RWPE2 (cell line): ENCODE measurements around the gene SPTB.

ENCODE experiments used
- ATAC-seq: fragments of 200-7000 bp; cut with Tn5 transposase; 3 replicates; pipeline ENCODE4 v1.9.1; 2021; ENCODE audit warnings: low read depth
- DNase-seq: peaks from one replicate; pipeline ENCODE4 v3.0.0-alpha.2; 2020; ENCODE audit warnings: low spot score
- H3K27ac ChIP-seq: fragments of 450-650 bp; 2 replicates; pipeline ENCODE4 v1.5.1; 2017; ENCODE audit warnings: mild to moderate bottlenecking; ENCODE audit not compliant: poor library complexity, severe bottlenecking
- H3K27me3 ChIP-seq: fragments of 250-450 bp; sonication (Bioruptor Pico); 2 replicates; pipeline ENCODE4 v1.5.1; 2021; ENCODE audit warnings: mild to moderate bottlenecking, moderate library complexity; ENCODE audit not compliant: insufficient read depth, poor library complexity, severe bottlenecking
- H3K36me3 ChIP-seq: fragments of 250-450 bp; sonication (Bioruptor Pico); 2 replicates; pipeline ENCODE4 v1.5.1; 2020; ENCODE audit warnings: low read depth, mild to moderate bottlenecking, moderate library complexity
- H3K4me1 ChIP-seq: fragments of 250-450 bp; sonication (Bioruptor Pico); 2 replicates; pipeline ENCODE4 v1.5.1; 2021; ENCODE audit warnings: mild to moderate bottlenecking, moderate library complexity; ENCODE audit not compliant: insufficient read depth, poor library complexity, severe bottlenecking
- H3K4me3 ChIP-seq: fragments of 250-450 bp; sonication (Bioruptor Pico); 2 replicates; pipeline ENCODE4 v1.5.1; 2021; ENCODE audit warnings: mild to moderate bottlenecking, moderate library complexity; ENCODE audit not compliant: severe bottlenecking
- H3K9me3 ChIP-seq: fragments of 250-450 bp; sonication (Bioruptor Pico); 2 replicates; pipeline ENCODE4 v1.5.1; 2021; ENCODE audit warnings: mild to moderate bottlenecking, moderate library complexity; ENCODE audit not compliant: severe bottlenecking
- CTCF ChIP-seq: fragments of 450-650 bp; IDR thresholded peaks from one replicate; pipeline ENCODE4 v1.5.1; 2017; ENCODE audit warnings: mild to moderate bottlenecking, moderate library complexity; ENCODE audit not compliant: poor library complexity, severe bottlenecking

SPTB gene

DNA sequence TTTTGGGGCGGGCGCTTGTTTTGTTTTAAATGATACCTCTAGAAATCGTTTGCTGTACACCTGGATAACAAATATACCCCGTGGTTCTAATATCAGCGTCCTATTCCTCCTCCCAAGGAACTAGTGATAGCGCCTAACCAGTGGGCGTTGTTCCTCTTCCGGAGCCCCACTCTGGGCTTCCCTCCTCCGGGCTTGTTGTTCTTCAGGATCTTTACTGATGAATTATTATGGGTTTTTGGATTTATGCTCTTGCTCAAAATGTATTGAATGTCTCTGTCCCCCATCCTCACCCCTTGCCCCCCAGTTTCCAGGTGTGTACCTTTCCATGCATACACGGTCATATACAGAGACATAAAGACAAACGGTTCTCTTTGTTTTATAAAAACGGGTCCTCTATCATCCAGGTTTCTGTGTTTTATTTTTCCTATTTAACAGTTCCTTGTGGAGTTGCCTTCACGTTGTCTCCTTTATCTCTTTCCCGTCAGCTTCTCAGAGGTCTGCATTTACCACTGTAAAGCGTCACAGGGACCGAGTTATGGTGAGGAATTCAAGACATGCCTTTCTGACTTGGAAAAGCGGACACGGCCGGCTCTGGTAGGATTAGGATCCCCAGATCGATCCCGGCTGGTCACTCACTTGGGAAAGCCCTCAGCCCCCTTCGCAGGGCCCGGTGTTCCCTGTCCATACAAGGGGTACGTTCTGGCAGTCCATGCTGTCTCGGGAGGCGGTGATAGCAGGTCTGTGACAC lies 176.1 kb downstream of the SPTB start:
- H3K27ac ChIP-seq = peak overlapping the region; percentile 90

DNA sequence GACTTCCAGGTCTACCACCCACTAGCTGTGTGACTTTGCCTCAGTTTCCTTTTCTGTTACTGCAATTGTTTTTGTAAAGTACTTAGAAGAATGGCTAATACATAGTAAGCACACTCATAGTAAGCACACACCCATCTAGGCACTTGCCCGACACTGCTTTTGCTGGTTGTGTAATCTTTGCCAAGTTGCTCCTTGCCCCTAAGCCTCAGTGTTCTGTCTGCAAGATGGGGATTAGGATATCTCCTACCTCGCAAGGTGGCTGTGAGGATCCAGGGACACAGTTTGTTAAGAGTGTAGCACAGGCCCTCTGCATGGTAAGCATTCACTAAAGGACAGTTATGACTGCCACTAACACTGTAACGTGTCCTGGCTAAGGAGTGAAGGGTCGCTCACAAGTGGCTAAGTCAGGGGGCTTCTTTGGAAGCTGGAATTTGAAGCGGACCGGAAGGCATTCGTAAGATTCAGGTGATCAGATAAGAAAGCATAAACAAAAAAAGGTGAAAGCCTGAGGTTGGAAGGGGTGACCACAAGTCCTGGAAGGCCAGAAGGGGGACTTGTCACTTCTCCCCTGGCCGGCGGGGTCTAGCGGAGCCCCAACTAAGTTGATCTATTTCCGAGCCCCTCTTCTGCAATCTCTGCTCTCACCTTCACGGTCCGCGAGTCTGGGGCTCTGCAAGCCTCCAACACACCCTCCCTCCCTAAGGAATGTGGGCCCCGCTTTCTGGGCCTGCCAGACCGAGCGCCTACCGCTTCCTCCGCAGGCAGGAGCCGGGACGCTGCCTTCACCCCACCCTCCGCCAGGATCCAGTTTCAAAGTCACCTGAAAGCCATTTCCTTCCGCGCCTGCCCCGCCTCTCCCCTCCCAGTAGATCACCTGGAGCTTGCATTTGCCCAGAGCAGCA lies 177.0 kb downstream of the SPTB start:
- Histone ChIP-seq H3K36me3 (peaks cover 16% of the 10 kb centered on the region), H3K4me3 (peak overlapping the region; percentile 71), H3K27ac (peak overlapping the region; percentile 90), H3K4me1 (peaks cover 46% of the 10 kb centered on the region), H3K9me3 (no peaks in the 10 kb centered on the region), H3K27me3 (no peaks in the 10 kb centered on the region)
- ATAC-seq = peak; percentile 56
- DNase-seq = peak; percentile 92
- no peak for TF ChIP-seq CTCF

More for the DNA sequence above, 176.1 kb downstream of the SPTB start:
- no peaks in the 10 kb centered on the region for H3K27me3 ChIP-seq
- no peaks in the 10 kb centered on the region for H3K9me3 ChIP-seq
- TF ChIP-seq CTCF = no peak
- peaks cover 16% of the 10 kb centered on the region for H3K36me3 ChIP-seq
- peak overlapping the region; percentile 71 for H3K4me3 ChIP-seq
- no peak; the same call in 2 of the 3 replicates for ATAC-seq
- no peak for DNase-seq
- peaks cover 54% of the 10 kb centered on the region for H3K4me1 ChIP-seq

DNA sequence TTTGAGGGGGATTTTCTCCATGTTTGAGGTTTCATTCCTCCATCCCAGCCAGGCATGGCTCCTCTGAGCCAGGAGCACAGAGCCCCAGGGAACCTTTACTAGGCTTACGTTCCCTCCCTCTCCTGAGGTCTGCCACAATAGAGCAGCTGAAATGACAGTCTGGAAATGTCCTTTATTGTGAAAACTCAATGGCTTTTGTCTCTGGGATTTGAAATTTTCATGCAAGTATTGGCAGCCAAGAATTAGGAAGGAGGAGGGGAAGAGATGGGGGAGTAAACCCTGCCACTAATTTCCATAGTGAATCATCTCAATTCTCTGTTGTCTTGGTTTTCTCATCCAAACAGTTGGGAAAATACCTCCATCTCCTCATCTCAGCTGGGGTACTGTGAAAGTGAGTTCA lies 178.0 kb downstream of the SPTB start:
- H3K27me3 ChIP-seq = no peaks in the 10 kb centered on the region
- no peak for ATAC-seq
- H3K9me3 ChIP-seq = no peaks in the 10 kb centered on the region
- peaks cover 8% of the 10 kb centered on the region for H3K36me3 ChIP-seq
- H3K4me3 ChIP-seq = no peak overlapping the region
- peak; percentile 9 for DNase-seq
- H3K4me1 ChIP-seq = peaks cover 35% of the 10 kb centered on the region
- peak overlapping the region; percentile 90 for H3K27ac ChIP-seq
- TF ChIP-seq CTCF = no peak

DNA sequence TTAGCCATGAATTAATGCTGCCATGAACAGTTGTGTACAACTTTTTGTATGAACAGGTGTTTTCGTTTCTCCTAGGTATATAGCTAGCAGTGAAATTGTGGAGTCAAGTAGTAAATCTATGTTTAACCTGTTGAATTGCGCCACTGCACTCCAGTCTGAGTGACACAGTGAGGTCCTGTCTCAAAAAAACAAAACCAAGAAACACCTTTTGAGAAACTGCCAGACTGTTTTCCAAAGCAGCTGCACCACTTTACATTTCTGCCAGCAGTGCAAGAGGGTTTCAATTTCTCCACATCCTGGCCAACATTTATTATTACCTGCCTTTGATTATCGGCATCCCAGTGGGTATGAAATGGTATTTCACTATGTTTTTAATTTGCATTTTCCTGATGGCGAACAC lies 178.8 kb downstream of the SPTB start:
- Histone ChIP-seq H3K9me3 (no peaks in the 10 kb centered on the region), H3K27ac (no peak overlapping the region), H3K27me3 (no peaks in the 10 kb centered on the region), H3K36me3 (peaks cover under 1% of the 10 kb centered on the region; the same call in 1 of the 2 replicates), H3K4me1 (peaks cover 28% of the 10 kb centered on the region), H3K4me3 (no peak overlapping the region)
- no peak for ATAC-seq
- TF ChIP-seq CTCF = no peak
- DNase-seq = peak; percentile 2
